ENCODE data around the gene ARSA. TPM values are rescaled to one million over a fixed set of nuclear protein-coding genes. Genes with fewer than 3 reads are reported as not detected.

The ARSA gene
- total RNA-seq, 1 experiment from 2014 or later: 10.3 TPM

DNA sequence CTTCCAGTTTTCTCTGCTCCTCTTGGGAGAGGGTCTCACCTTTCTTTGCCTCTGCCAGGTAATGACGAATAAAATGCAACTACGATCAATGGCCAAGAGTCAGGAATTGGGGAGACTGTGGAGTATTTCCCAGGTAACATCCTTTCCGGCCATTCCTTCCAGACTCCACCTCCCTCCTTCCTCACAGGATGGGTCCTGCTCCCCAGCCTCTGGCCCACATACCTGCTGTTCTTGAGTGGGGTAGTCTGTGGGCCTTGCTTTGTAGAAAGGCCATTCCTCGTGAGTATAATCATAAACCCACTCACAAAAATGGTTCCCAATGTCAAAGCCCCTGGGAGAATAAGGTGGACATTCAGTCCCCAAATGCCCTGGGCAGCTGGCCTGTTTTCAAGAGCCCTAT lies 48.2 kb downstream of the ARSA start:
- Histone ChIP-seq H3K79me1 (ENCODE audit: insufficient read depth, low read depth, low read length, poor library complexity, severe bottlenecking) (peaks cover 4% of the 10 kb centered on the region), H2AFZ (ENCODE audit: low read length) (no peak overlapping the region), H2AK5ac (ENCODE audit: insufficient read length, low read length) (no peak overlapping the region), H3T11ph (ENCODE audit: low read length) (no peak overlapping the region), H4K5ac (ENCODE audit: insufficient read length, low read depth, low read length) (no peak overlapping the region), H3K79me2 (ENCODE audit: insufficient read depth, low read length) (no peaks in the 10 kb centered on the region), H3K23me2 (ENCODE audit: insufficient read length, low read depth, low read length, poor library complexity, severe bottlenecking) (no peaks in the 10 kb centered on the region), H3K4ac (ENCODE audit: low read depth, low read length) (no peak overlapping the region), H3K9me3 (ENCODE audit: control insufficient read depth, low read depth, low read length) (no peaks in the 10 kb centered on the region), H3K14ac (ENCODE audit: insufficient read depth, low read length) (no peak overlapping the region), H2BK15ac (ENCODE audit: low read depth, low read length) (no peak overlapping the region), H4K8ac (replicated peaks; ENCODE audit: insufficient read length, low read depth, low read length) (no peak overlapping the region), H3K4me2 (ENCODE audit: insufficient read depth, insufficient read length, low read length) (no peak overlapping the region), H3K23ac (ENCODE audit: insufficient read length, low read depth, low read length) (no peak overlapping the region), H3K9ac (ENCODE audit: extremely low read depth, insufficient read length, low read length) (no peak overlapping the region), H4K91ac (ENCODE audit: insufficient read length, low read depth, low read length) (no peak overlapping the region), H2BK20ac (ENCODE audit: low read depth, low read length, poor library complexity, severe bottlenecking) (no peak overlapping the region), H4K20me1 (ENCODE audit: control insufficient read depth, insufficient read depth, insufficient read length) (no peaks in the 10 kb centered on the region), H3K27ac (ENCODE audit: insufficient read length, low read depth, low read length) (no peak overlapping the region), H2BK5ac (ENCODE audit: insufficient read length, low read length) (no peak overlapping the region), H2BK120ac (ENCODE audit: low read depth, low read length, poor library complexity, severe bottlenecking) (no peak overlapping the region), H3K56ac (ENCODE audit: insufficient read length, low read depth, low read length) (no peak overlapping the region), H3K4me1 (ENCODE audit: insufficient read depth, low read length) (peaks cover 2% of the 10 kb centered on the region; the same call in 1 of the 2 replicates), H3K18ac (ENCODE audit: insufficient read length, low read depth, low read length) (no peak overlapping the region), H2BK12ac (ENCODE audit: insufficient read length, low read depth, low read length) (no peak overlapping the region), H3K27me3 (ENCODE audit: insufficient read depth, low read length) (no peaks in the 10 kb centered on the region)
- no peaks in the 10 kb centered on the region for H3K9me3 Mint-ChIP-seq
- peaks cover 4 to 42% (median 38%) of the 10 kb centered on the region in 3 experiments for H3K36me3 Mint-ChIP-seq (ENCODE audit: insufficient read depth in 1 of 3, low read depth in 3 of 3)
- TF ChIP-seq, protein P1, sequence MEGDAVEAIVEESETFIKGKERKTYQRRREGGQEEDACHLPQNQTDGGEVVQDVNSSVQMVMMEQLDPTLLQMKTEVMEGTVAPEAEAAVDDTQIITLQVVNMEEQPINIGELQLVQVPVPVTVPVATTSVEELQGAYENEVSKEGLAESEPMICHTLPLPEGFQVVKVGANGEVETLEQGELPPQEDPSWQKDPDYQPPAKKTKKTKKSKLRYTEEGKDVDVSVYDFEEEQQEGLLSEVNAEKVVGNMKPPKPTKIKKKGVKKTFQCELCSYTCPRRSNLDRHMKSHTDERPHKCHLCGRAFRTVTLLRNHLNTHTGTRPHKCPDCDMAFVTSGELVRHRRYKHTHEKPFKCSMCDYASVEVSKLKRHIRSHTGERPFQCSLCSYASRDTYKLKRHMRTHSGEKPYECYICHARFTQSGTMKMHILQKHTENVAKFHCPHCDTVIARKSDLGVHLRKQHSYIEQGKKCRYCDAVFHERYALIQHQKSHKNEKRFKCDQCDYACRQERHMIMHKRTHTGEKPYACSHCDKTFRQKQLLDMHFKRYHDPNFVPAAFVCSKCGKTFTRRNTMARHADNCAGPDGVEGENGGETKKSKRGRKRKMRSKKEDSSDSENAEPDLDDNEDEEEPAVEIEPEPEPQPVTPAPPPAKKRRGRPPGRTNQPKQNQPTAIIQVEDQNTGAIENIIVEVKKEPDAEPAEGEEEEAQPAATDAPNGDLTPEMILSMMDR (conservative IDR thresholded peaks at IDR 0.05): no peak
- H3K27ac Mint-ChIP-seq: no peak overlapping the region; a peak in 1 of 7 replicates
- H3K4me3 Mint-ChIP-seq: no peak overlapping the region
- H3K27me3 Mint-ChIP-seq (ENCODE audit: low read depth): no peaks in the 10 kb centered on the region
- DNase-seq: no peak
- peaks cover 8 to 17% of the 10 kb centered on the region in 2 experiments for H3K4me1 Mint-ChIP-seq
- WGBS (ENCODE audit: extremely low coverage, insufficient read length, low lambda C conversion rate): no CpG with 5 or more reads among the region's 4 CpGs

Data from H9 (cell line).